SK-N-SH treated with all-trans-retinoic acid at 6 μM for 48 hours (cell line): Measurements from ENCODE around the gene TEC.
A peak's percentile ranks its signal among the peaks of the same experiment; 100 is the strongest.

Source experiments
- ATAC-seq: fragments of 200-7000 bp; cut with Tn5 transposase; 3 replicates; pipeline ENCODE4 v1.9.1; 2020; ENCODE audit warnings: mild to moderate bottlenecking, moderate library complexity
- BACH2 ChIP-seq: fragments of 250-450 bp; sonication (Bioruptor Pico); IDR thresholded peaks from 2 replicates; pipeline ENCODE4 v1.9.0; 2021; ENCODE audit warnings: mild to moderate bottlenecking, borderline replicate concordance
- CSDC2 ChIP-seq: fragments of 250-450 bp; sonication (Bioruptor Pico); IDR thresholded peaks from 2 replicates; pipeline ENCODE4 v1.5.0; 2020; ENCODE audit warnings: mild to moderate bottlenecking, moderate library complexity
- ESRRG ChIP-seq: fragments of 250-450 bp; sonication (Bioruptor Pico); IDR thresholded peaks from 2 replicates; pipeline ENCODE4 v1.6.1; 2021; ENCODE audit warnings: mild to moderate bottlenecking
- GLIS3 ChIP-seq: fragments of 250-450 bp; sonication (Bioruptor Pico); IDR thresholded peaks from 2 replicates; pipeline ENCODE4 v1.5.0; 2020; ENCODE audit warnings: mild to moderate bottlenecking, moderate library complexity
- ISL1 ChIP-seq: fragments of 250-450 bp; sonication (Bioruptor Pico); IDR thresholded peaks from 2 replicates; pipeline ENCODE4 v2.1.2; 2022; ENCODE audit warnings: mild to moderate bottlenecking, moderate library complexity
- PPARA ChIP-seq: fragments of 250-450 bp; sonication (Bioruptor Pico); IDR thresholded peaks from 2 replicates; pipeline ENCODE4 v1.5.0; 2020; ENCODE audit warnings: mild to moderate bottlenecking, borderline replicate concordance
- TCF4 ChIP-seq: fragments of 250-450 bp; sonication (Bioruptor Pico); IDR thresholded peaks from 2 replicates; pipeline ENCODE4 v1.8.0; 2021; ENCODE audit warnings: mild to moderate bottlenecking, moderate library complexity, borderline replicate concordance
- TOX ChIP-seq: fragments of 250-450 bp; sonication (Bioruptor Pico); IDR thresholded peaks from 2 replicates; pipeline ENCODE4 v1.8.0; 2021; ENCODE audit warnings: mild to moderate bottlenecking, moderate library complexity, borderline replicate concordance
- ZC3H10 ChIP-seq: fragments of 250-450 bp; sonication (Bioruptor Pico); IDR thresholded peaks from 2 replicates; pipeline ENCODE4 v1.5.1; 2021; ENCODE audit warnings: mild to moderate bottlenecking, moderate library complexity
- ZFP3 ChIP-seq: fragments of 250-450 bp; sonication (Bioruptor Pico); IDR thresholded peaks from 2 replicates; pipeline ENCODE4 v1.5.0; 2020; ENCODE audit warnings: mild to moderate bottlenecking, moderate library complexity
- ZFP30 ChIP-seq: fragments of 450-650 bp; formaldehyde crosslinking; IDR thresholded peaks from 2 replicates; pipeline ENCODE4 v1.5.0; 2022; ENCODE audit warnings: mild to moderate bottlenecking, moderate library complexity
- ZNF565 ChIP-seq: fragments of 450-650 bp; formaldehyde crosslinking; conservative IDR thresholded peaks from 2 replicates; pipeline ENCODE4 v1.5.0; 2020; ENCODE audit warnings: low read depth, mild to moderate bottlenecking, moderate library complexity
- ZNF70 ChIP-seq: fragments of 450-650 bp; formaldehyde crosslinking; IDR thresholded peaks from 2 replicates; pipeline ENCODE4 v1.5.0; 2020; ENCODE audit warnings: mild to moderate bottlenecking, moderate library complexity
- ZNF8 ChIP-seq: fragments of 450-650 bp; formaldehyde crosslinking; IDR thresholded peaks from 2 replicates; pipeline ENCODE4 v1.5.0; 2020; ENCODE audit warnings: mild to moderate bottlenecking, moderate library complexity
- TF ChIP-seq, protein P1 (sequence below): fragments of 250-450 bp; sonication (Bioruptor Pico); IDR thresholded peaks from 2 replicates; pipeline ENCODE4 v1.5.1; 2020; ENCODE audit warnings: low read depth, mild to moderate bottlenecking, moderate library complexity
- TF ChIP-seq, protein P2 (sequence below): fragments of 250-450 bp; sonication (Bioruptor Pico); IDR thresholded peaks from 2 replicates; pipeline ENCODE4 v1.5.1; 2021; ENCODE audit warnings: mild to moderate bottlenecking, moderate library complexity
- TF ChIP-seq, protein P3 (sequence below): fragments of 250-450 bp; sonication (Bioruptor Pico); IDR thresholded peaks from 2 replicates; pipeline ENCODE4 v1.8.0; 2020; ENCODE audit warnings: mild to moderate bottlenecking, moderate library complexity, borderline replicate concordance
- TF ChIP-seq, protein P4 (sequence below): fragments of 250-450 bp; sonication (Bioruptor Pico); IDR thresholded peaks from 2 replicates; pipeline ENCODE4 v1.8.0; 2021; ENCODE audit warnings: low read depth, mild to moderate bottlenecking, moderate library complexity, borderline replicate concordance
- TF ChIP-seq, protein P5 (sequence below): fragments of 250-450 bp; sonication (Bioruptor Pico); IDR thresholded peaks from 2 replicates; pipeline ENCODE4 v1.5.0; 2020; ENCODE audit warnings: mild to moderate bottlenecking, moderate library complexity

Gene TEC

DNA sequence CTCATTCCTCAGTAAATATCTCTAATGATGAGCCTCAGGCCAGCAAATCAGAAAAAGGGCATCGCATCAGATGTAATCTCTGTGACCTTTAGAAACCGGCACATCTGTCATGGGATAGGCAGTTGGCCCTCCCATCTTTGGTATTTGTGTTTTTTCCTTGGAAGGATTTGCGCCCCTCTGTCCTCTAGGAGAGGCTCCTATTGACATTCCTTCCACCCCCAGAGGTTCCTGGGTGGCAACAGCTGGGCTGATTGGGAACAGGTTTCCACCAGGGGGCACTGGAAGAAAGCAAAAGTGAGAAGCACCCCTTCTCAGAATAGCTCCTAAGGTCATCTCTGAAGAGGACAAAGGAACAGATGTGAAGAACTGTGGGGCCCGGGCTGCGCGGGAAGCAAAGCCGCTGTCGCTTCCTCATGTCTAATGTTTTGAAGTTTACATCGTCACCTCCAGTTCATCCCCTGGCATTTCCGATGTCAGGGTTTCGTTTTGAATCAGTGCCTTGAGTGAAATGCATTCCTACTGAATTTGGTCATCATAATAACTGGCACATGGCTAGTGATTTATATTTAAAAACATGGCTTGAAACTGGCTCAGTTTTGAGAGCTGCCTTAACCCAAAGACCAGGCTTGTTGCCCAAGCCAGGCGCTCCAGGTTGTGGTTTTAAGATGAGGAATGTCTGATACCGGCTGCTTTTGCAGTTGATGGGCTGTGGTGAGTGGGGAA is 141.8 kb downstream of the TEC start:
- ATAC-seq: peak; percentile 95
- TF ChIP-seq ZNF8 (no peak), ISL1 (CRISPR knock-in tag) (peak; percentile 87), TOX (CRISPR knock-in tag) (no peak), ZFP30 (CRISPR knock-in tag) (no peak)
- TF ChIP-seq, protein P1, sequence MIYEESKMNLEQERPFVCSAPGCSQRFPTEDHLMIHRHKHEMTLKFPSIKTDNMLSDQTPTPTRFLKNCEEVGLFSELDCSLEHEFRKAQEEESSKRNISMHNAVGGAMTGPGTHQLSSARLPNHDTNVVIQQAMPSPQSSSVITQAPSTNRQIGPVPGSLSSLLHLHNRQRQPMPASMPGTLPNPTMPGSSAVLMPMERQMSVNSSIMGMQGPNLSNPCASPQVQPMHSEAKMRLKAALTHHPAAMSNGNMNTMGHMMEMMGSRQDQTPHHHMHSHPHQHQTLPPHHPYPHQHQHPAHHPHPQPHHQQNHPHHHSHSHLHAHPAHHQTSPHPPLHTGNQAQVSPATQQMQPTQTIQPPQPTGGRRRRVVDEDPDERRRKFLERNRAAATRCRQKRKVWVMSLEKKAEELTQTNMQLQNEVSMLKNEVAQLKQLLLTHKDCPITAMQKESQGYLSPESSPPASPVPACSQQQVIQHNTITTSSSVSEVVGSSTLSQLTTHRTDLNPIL (CRISPR knock-in tag): peak; percentile 88
- TF ChIP-seq, protein P2, sequence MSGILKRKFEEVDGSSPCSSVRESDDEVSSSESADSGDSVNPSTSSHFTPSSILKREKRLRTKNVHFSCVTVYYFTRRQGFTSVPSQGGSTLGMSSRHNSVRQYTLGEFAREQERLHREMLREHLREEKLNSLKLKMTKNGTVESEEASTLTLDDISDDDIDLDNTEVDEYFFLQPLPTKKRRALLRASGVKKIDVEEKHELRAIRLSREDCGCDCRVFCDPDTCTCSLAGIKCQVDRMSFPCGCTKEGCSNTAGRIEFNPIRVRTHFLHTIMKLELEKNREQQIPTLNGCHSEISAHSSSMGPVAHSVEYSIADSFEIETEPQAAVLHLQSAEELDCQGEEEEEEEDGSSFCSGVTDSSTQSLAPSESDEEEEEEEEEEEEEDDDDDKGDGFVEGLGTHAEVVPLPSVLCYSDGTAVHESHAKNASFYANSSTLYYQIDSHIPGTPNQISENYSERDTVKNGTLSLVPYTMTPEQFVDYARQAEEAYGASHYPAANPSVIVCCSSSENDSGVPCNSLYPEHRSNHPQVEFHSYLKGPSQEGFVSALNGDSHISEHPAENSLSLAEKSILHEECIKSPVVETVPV (CRISPR knock-in tag): 0 out of 2 replicates have a peak, but pooled peaks have one; percentile 21

DNA sequence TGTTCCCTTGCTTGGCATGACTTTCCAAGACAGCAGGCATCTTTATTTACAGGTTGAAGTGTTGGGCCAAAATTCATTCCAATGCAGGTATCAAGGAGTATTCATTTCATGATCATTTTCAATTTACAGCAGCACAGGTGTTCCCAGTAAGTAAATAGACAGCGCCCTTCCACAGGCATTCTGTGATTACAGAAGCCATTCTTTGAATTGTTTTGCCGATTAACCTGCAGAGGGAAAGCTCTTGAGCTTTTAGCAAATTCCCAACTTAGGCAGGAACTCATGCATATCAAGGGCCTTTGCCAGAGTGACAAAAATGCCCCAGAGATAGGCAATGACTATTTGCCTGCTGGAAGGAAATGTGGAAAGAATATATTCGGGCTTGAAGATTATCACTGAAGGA is 142.4 kb downstream of the TEC start:
- TF ChIP-seq ZNF565 (CRISPR knock-in tag) (no peak), TCF4 (CRISPR knock-in tag) (no peak), ZFP3 (no peak), ESRRG (no peak), TOX (CRISPR knock-in tag) (no peak), BACH2 (no peak)
- TF ChIP-seq, protein P3, sequence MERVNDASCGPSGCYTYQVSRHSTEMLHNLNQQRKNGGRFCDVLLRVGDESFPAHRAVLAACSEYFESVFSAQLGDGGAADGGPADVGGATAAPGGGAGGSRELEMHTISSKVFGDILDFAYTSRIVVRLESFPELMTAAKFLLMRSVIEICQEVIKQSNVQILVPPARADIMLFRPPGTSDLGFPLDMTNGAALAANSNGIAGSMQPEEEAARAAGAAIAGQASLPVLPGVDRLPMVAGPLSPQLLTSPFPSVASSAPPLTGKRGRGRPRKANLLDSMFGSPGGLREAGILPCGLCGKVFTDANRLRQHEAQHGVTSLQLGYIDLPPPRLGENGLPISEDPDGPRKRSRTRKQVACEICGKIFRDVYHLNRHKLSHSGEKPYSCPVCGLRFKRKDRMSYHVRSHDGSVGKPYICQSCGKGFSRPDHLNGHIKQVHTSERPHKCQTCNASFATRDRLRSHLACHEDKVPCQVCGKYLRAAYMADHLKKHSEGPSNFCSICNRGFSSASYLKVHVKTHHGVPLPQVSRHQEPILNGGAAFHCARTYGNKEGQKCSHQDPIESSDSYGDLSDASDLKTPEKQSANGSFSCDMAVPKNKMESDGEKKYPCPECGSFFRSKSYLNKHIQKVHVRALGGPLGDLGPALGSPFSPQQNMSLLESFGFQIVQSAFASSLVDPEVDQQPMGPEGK (CRISPR knock-in tag): no peak
- TF ChIP-seq, protein P4, sequence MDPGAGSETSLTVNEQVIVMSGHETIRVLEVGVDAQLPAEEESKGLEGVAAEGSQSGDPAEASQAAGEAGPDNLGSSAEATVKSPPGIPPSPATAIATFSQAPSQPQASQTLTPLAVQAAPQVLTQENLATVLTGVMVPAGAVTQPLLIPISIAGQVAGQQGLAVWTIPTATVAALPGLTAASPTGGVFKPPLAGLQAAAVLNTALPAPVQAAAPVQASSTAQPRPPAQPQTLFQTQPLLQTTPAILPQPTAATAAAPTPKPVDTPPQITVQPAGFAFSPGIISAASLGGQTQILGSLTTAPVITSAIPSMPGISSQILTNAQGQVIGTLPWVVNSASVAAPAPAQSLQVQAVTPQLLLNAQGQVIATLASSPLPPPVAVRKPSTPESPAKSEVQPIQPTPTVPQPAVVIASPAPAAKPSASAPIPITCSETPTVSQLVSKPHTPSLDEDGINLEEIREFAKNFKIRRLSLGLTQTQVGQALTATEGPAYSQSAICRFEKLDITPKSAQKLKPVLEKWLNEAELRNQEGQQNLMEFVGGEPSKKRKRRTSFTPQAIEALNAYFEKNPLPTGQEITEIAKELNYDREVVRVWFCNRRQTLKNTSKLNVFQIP (CRISPR knock-in tag): no peak
- TF ChIP-seq, protein P5, sequence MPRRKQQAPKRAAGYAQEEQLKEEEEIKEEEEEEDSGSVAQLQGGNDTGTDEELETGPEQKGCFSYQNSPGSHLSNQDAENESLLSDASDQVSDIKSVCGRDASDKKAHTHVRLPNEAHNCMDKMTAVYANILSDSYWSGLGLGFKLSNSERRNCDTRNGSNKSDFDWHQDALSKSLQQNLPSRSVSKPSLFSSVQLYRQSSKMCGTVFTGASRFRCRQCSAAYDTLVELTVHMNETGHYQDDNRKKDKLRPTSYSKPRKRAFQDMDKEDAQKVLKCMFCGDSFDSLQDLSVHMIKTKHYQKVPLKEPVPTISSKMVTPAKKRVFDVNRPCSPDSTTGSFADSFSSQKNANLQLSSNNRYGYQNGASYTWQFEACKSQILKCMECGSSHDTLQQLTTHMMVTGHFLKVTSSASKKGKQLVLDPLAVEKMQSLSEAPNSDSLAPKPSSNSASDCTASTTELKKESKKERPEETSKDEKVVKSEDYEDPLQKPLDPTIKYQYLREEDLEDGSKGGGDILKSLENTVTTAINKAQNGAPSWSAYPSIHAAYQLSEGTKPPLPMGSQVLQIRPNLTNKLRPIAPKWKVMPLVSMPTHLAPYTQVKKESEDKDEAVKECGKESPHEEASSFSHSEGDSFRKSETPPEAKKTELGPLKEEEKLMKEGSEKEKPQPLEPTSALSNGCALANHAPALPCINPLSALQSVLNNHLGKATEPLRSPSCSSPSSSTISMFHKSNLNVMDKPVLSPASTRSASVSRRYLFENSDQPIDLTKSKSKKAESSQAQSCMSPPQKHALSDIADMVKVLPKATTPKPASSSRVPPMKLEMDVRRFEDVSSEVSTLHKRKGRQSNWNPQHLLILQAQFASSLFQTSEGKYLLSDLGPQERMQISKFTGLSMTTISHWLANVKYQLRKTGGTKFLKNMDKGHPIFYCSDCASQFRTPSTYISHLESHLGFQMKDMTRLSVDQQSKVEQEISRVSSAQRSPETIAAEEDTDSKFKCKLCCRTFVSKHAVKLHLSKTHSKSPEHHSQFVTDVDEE (CRISPR knock-in tag): no peak
- TF ChIP-seq, protein P1 (CRISPR knock-in tag): no peak
- TF ChIP-seq, all 23 proteins: peak for 0
- ATAC-seq: no peak

DNA sequence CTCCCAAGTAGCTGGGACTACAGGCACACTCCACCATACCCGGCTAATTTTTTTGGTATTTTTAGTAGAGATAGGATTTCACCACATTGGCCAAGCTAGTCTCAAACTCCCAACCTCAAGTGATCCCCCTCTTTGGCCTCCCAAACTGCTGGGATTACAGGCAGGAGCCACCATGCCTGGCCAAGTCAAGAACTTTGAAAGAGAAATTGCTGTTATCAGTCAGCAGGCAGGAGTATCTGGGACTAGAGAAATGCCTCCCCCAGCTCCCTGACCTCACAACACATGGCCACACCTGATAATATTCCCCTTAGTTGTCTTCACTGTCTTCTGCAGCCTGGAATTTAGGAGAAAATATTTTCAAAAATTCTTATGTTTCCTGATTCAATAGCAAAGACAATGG is 143.0 kb downstream of the TEC start:
- TF ChIP-seq CSDC2 (CRISPR knock-in tag) (no peak), ZNF70 (CRISPR knock-in tag) (no peak), PPARA (no peak), TOX (CRISPR knock-in tag) (no peak), ZFP30 (CRISPR knock-in tag) (no peak), ZC3H10 (CRISPR knock-in tag) (no peak), BACH2 (no peak), ZNF565 (CRISPR knock-in tag) (no peak), ZFP3 (no peak), GLIS3 (CRISPR knock-in tag) (no peak), ZNF8 (no peak)
- TF ChIP-seq, protein P2 (CRISPR knock-in tag): no peak
- TF ChIP-seq, protein P4 (CRISPR knock-in tag): no peak
- TF ChIP-seq, all 23 proteins: peak for 0
- ATAC-seq: no peak
